HepG2 (cell line): ENCODE data around the gene ZFP64. TPM values are rescaled to one million over a fixed set of nuclear protein-coding genes. Genes with fewer than 3 reads are reported as not detected.
A peak's percentile ranks its signal among the peaks of the same experiment; 100 is the strongest.

Source experiments
- ATAC-seq: fragments of 200-7000 bp; cut with Tn5 transposase; 3 replicates; pipeline ENCODE4 v1.9.1; 2020; ENCODE audit warnings: mild to moderate bottlenecking, moderate library complexity
- BruUV-seq: library from RNA; stranded (reverse); fragments of 400-500 nt; replicated peaks from 2 replicates; lab custom pipeline; 2021; lab: Mats Ljungman, UMichigan
- CTCF ChIA-PET: fragments of 300-600 bp; formaldehyde crosslinking; extraction: SDS; loops from one replicate; lab custom pipeline; 2021; ENCODE audit warnings: low total read pairs, inconsistent platforms, low intra/inter-chr PET ratio; lab: Yijun Ruan, JAX
- POLR2A ChIA-PET: fragments of 350-600 bp; sonication (Branson Sonifier 250); formaldehyde crosslinking; loops from one replicate; lab custom pipeline; 2020; ENCODE audit warnings: antibody characterized with exemption, inconsistent platforms; lab: Yijun Ruan, JAX
- DNase-seq: peaks from one replicate; pipeline ENCODE4 v3.0.0-alpha.2; 2015; ENCODE audit warnings: low spot score
- FAIRE-seq: peaks from 3 replicates; lab custom pipeline; 2011; peaks lifted over from hg19 to GRCh38; lab: Jason Lieb, UNC
- H2AFZ ChIP-seq: one replicate; pipeline ENCODE4 v1.6.1; 2011; ENCODE audit warnings: low read length, inconsistent platforms
- H3K27ac ChIP-seq: fragments of 300-600 bp; 3 replicates; pipeline ENCODE4 v1.8.0; 2011; ENCODE audit warnings: mixed run types, mild to moderate bottlenecking, mixed read lengths, low read length, inconsistent platforms; ENCODE audit not compliant: insufficient read depth; ENCODE audit errors: extremely low read length
- H3K27me3 ChIP-seq, 2 experiments: fragments of 200-600 bp in 1 of 2; 2 replicates in 1 of 2; 3 replicates in 1 of 2; pipeline versions ENCODE4 v1.6.0 to v1.8.0; 2011; ENCODE audit warnings: low read length in 2 of 2, mild to moderate bottlenecking in 2 of 2, moderate library complexity in 2 of 2, inconsistent platforms in 1 of 2; ENCODE audit not compliant: insufficient read depth in 2 of 2, control insufficient read depth in 1 of 2
- H3K36me3 ChIP-seq, 2 experiments: fragments of 200-600 bp in 1 of 2; replicated peaks in 1 of 2; 2 replicates in 1 of 2; 3 replicates in 1 of 2; pipeline versions ENCODE4 v1.5.1 to v1.8.0; 2011; ENCODE audit warnings: low read length in 2 of 2, inconsistent platforms in 1 of 2; ENCODE audit not compliant: insufficient read depth in 2 of 2, control insufficient read depth in 1 of 2
- H3K4me1 ChIP-seq: 2 replicates; pipeline ENCODE4 v1.5.1; 2012; ENCODE audit warnings: low read length, inconsistent platforms; ENCODE audit not compliant: insufficient read depth
- H3K4me2 ChIP-seq: 2 replicates; pipeline ENCODE4 v1.6.0; 2011; ENCODE audit warnings: low read depth, low read length, inconsistent platforms
- H3K4me3 ChIP-seq, 3 experiments: fragments of 200-600 bp in 1 of 3; sonication (generic), shearing (Covaris generic) in 1 of 3; replicated peaks in 1 of 3; 2 replicates each; pipeline ENCODE4 v1.5.1; 2011 to 2016; ENCODE audit warnings: low read length in 3 of 3, inconsistent platforms in 2 of 3, low read depth in 2 of 3, mild to moderate bottlenecking in 2 of 3, control low read depth in 1 of 3, mixed read lengths in 1 of 3; ENCODE audit not compliant: insufficient read depth in 1 of 3
- H3K79me2 ChIP-seq: one replicate; pipeline ENCODE4 v1.6.1; 2011; ENCODE audit warnings: low read length, inconsistent platforms; ENCODE audit not compliant: insufficient read depth
- H3K9ac ChIP-seq: 2 replicates; pipeline ENCODE4 v1.6.0; 2011; ENCODE audit warnings: mild to moderate bottlenecking, low read depth, low read length, inconsistent platforms; ENCODE audit not compliant: insufficient read depth
- H3K9me3 ChIP-seq: 2 replicates; pipeline ENCODE4 v1.5.1; 2012; ENCODE audit warnings: mild to moderate bottlenecking, low read length
- H4K20me1 ChIP-seq: 2 replicates; pipeline ENCODE4 v1.6.0; 2011; ENCODE audit warnings: inconsistent platforms, mild to moderate bottlenecking, low read length, moderate library complexity; ENCODE audit not compliant: insufficient read depth
- CENPBD1 ChIP-seq: sonication (generic); formaldehyde crosslinking; IDR thresholded peaks from 2 replicates; pipeline ENCODE4 v1.8.0; 2022; ENCODE audit warnings: missing genetic modification reagents, low read depth, mild to moderate bottlenecking, borderline replicate concordance
- FOXO1 ChIP-seq: sonication (generic); formaldehyde crosslinking; IDR thresholded peaks from 2 replicates; pipeline ENCODE4 v1.4.0; 2020; ENCODE audit warnings: missing genetic modification reagents
- IRF2 ChIP-seq: IDR thresholded peaks from 2 replicates; pipeline ENCODE4 v1.6.1; 2018; ENCODE audit warnings: missing genetic modification reagents, missing compliant biosample characterization
- ISL2 ChIP-seq: sonication (generic); formaldehyde crosslinking; IDR thresholded peaks from 2 replicates; pipeline ENCODE4 v1.5.0; 2020; ENCODE audit warnings: missing genetic modification reagents
- MXI1 ChIP-seq: IDR thresholded peaks from 3 replicates; pipeline ENCODE4 v1.6.1; 2012; ENCODE audit warnings: low read depth, low read length, inconsistent platforms, borderline replicate concordance
- TEF ChIP-seq: sonication (generic); formaldehyde crosslinking; IDR thresholded peaks from 2 replicates; pipeline ENCODE4 v1.5.0; 2020; ENCODE audit warnings: missing genetic modification reagents
- TFE3 ChIP-seq: IDR thresholded peaks from 2 replicates; pipeline ENCODE4 v1.6.1; 2016
- TP53 ChIP-seq: sonication (generic); formaldehyde crosslinking; conservative IDR thresholded peaks from 2 replicates; pipeline ENCODE4 v1.4.0; 2020; ENCODE audit warnings: missing genetic modification reagents
- TRIM24 ChIP-seq: sonication (generic); formaldehyde crosslinking; IDR thresholded peaks from 2 replicates; pipeline ENCODE4 v1.8.0; 2022; ENCODE audit warnings: mild to moderate bottlenecking, missing genetic modification reagents
- ZNF124 ChIP-seq: sonication (generic); formaldehyde crosslinking; IDR thresholded peaks from 2 replicates; pipeline ENCODE4 v1.4.0; 2020; ENCODE audit warnings: missing genetic modification reagents
- ZNF282 ChIP-seq: fragments of 450-650 bp; IDR thresholded peaks from 2 replicates; pipeline ENCODE4 v1.6.1; 2018; ENCODE audit not compliant: partially characterized antibody
- ZNF468 ChIP-seq: sonication (generic); formaldehyde crosslinking; IDR thresholded peaks from 2 replicates; pipeline ENCODE4 v1.8.0; 2022; ENCODE audit warnings: mild to moderate bottlenecking, moderate library complexity, missing genetic modification reagents
- ZNF501 ChIP-seq: sonication (generic); formaldehyde crosslinking; IDR thresholded peaks from 2 replicates; pipeline ENCODE4 v1.5.1; 2020; ENCODE audit warnings: mild to moderate bottlenecking, moderate library complexity, missing genetic modification reagents
- ZSCAN12 ChIP-seq: sonication (generic); formaldehyde crosslinking; IDR thresholded peaks from 2 replicates; pipeline ENCODE4 v1.9.0; 2021; ENCODE audit warnings: mild to moderate bottlenecking, missing genetic modification reagents
- WGBS: methylation state at CpG from one replicate; pipeline ENCODE4 v1.1.6; 2017; ENCODE audit warnings: low lambda C conversion rate; 5-methylcytosine and 5-hydroxymethylcytosine counted together
- in situ Hi-C: cut with HindIII; loops from 2 replicates; pipeline ENCODE4 v1.10.0; 2017; ENCODE audit warnings: low pct_unique_long_range_greater_than_20kb; ENCODE audit not compliant: extremely low pct_ligation_motif_present
- intact Hi-C: fragments of 100-400 bp; cut with micrococcal nuclease; formaldehyde crosslinking; loops from one replicate; pipeline ENCODE4 v1.10.0; 2022; ENCODE audit not compliant: unreplicated experiment
- polyA plus RNA-seq, 8 experiments: library from polyadenylated mRNA; depleted of rRNA in 3 of 8; stranded (reverse) in 7 of 8; unstranded in 1 of 8; fragments of >200 nt; fragmentation: Illumina TruSeq in 4 of 8; extraction: Trizol in 4 of 8; gene quantifications; 2 replicates each; pipeline versions ENCODE4 v1.2.1 to v1.2.3, GENCODE V29; 2011 to 2016; ENCODE audit warnings: low read depth in 4 of 8, missing spikeins in 1 of 8, mixed read lengths in 1 of 8; ENCODE audit not compliant: insufficient read depth in 1 of 8
- total RNA-seq, 5 experiments: library from RNA; depleted of rRNA; stranded (reverse); fragments of >200 nt; fragmentation: Illumina TruSeq; extraction: Trizol; gene quantifications; 2 replicates each; pipeline ENCODE4 v1.2.3, GENCODE V29; 2016; ENCODE audit warnings: low read depth in 1 of 5
- TF ChIP-seq, protein P1 (sequence below): sonication (generic); formaldehyde crosslinking; IDR thresholded peaks from 2 replicates; pipeline ENCODE4 v1.4.0; 2020; ENCODE audit warnings: missing genetic modification reagents

Gene ZFP64
- total and polyA plus RNA-seq, 2 of the 13 experiments (the other 11 are each of a cell fraction or from before 2014, with no cell fraction given) = 12.0 to 24.3 TPM

- POLR2A ChIA-PET = interaction anchor here (0.7 to 2.6 kb wide), 8 partner anchors 9 to 159 kb away, joined by 3 to 22 read pairs (median 5); no protein-coding TSS in a partner anchor
- in situ Hi-C loops = no loop called here
- no peaks in the 10 kb centered on the region for H3K9me3 ChIP-seq
- DNase-seq = peak; percentile 57
- H3K4me2 ChIP-seq = peak overlapping the region; percentile 89
- BruUV-seq = TSS peak; percentile 60
- 19% methylated on average over 14 of the region's 15 CpGs for WGBS
- no peak for FAIRE-seq
- intact Hi-C loops = loop anchor here (1.0 to 2.0 kb wide), 2 partner anchors 41 to 52 kb away; no protein-coding TSS in a partner anchor
- CTCF ChIA-PET = no interaction called here
- peak overlapping the region; percentile 81 for H3K27ac ChIP-seq
- no peaks in the 10 kb centered on the region; a peak in 1 of 5 replicates for H3K27me3 ChIP-seq
- peaks cover 2 to 14% of the 10 kb centered on the region in 2 experiments; a peak in 3 of 5 replicates for H3K36me3 ChIP-seq
- peak overlapping the region; percentile 68 for H2AFZ ChIP-seq
- peak; percentile 31 for ATAC-seq
- H3K4me3 ChIP-seq = peak overlapping the region; percentile 82 to 98 (median 91)
- peak overlapping the region; percentile 88 for H3K9ac ChIP-seq
- H3K79me2 ChIP-seq = peaks cover 20% of the 10 kb centered on the region
- H3K4me1 ChIP-seq = peaks cover 18% of the 10 kb centered on the region
- no peaks in the 10 kb centered on the region for H4K20me1 ChIP-seq
- TF ChIP-seq ISL2 (CRISPR knock-in tag) = 0 out of 2 replicates have a peak, but pooled peaks have one; percentile 7
- no peak for TF ChIP-seq ZNF501 (CRISPR knock-in tag)
- 0 out of 2 replicates have a peak, but pooled peaks have one; percentile 60 for TF ChIP-seq ZSCAN12 (CRISPR knock-in tag)
- TF ChIP-seq ZNF124 = 0 out of 2 replicates have a peak, but pooled peaks have one; percentile 14
- TF ChIP-seq, protein P1, sequence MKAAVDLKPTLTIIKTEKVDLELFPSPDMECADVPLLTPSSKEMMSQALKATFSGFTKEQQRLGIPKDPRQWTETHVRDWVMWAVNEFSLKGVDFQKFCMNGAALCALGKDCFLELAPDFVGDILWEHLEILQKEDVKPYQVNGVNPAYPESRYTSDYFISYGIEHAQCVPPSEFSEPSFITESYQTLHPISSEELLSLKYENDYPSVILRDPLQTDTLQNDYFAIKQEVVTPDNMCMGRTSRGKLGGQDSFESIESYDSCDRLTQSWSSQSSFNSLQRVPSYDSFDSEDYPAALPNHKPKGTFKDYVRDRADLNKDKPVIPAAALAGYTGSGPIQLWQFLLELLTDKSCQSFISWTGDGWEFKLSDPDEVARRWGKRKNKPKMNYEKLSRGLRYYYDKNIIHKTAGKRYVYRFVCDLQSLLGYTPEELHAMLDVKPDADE (CRISPR knock-in tag) = 0 out of 2 replicates have a peak, but pooled peaks have one; percentile 40
- TF ChIP-seq MXI1 = peak; percentile 17; the same call in 1 of the 3 replicates
- TF ChIP-seq TRIM24 (CRISPR knock-in tag) = no peak
- no peak for TF ChIP-seq ZNF282
- TF ChIP-seq TEF (CRISPR knock-in tag) = no peak
- 0 out of 2 replicates have a peak, but pooled peaks have one; percentile 8 for TF ChIP-seq ZNF468 (CRISPR knock-in tag)
- peak; percentile 19; the same call in 1 of the 2 replicates for TF ChIP-seq TFE3 (CRISPR knock-in tag)
- 0 out of 2 replicates have a peak, but pooled peaks have one; percentile 60 for TF ChIP-seq TP53 (CRISPR knock-in tag)
- no peak for TF ChIP-seq CENPBD1 (CRISPR knock-in tag)
- TF ChIP-seq FOXO1 = no peak
- TF ChIP-seq IRF2 (CRISPR knock-in tag) = peak; percentile 61
Observed at GRCh38 chr20:52190437-52191131, 995 bp downstream of the ZFP64 start.
